Measurements from ENCODE around the gene INPP4A. TPM values are rescaled to one million over a fixed set of nuclear protein-coding genes. Genes with fewer than 3 reads are reported as not detected.

Gene INPP4A
- total and polyA plus RNA-seq, 10 of the 15 experiments (the other 5 are each of a cell fraction or from before 2014, with no cell fraction given), result 4.7 to 62.3 (median 36.9) TPM

DNA sequence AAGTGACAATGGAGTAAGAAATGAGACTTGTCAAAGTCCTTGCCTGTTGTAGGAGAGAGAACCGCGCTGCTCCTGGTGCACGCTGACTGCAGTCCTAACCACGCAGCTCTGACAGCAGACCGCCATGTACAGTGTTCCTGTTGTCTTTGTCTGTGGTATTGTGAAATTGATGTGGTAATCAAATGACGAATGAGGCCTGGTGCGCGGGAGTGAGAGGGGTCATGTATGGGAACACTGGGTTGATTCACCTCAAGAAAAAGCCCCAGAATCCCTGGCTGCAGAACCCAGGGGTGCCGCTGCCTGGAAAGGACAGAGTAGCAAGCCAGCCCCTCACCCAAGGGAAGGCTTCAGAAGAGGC is 64.0 kb downstream of the INPP4A start (continued):
- TF ChIP-seq, protein P1, sequence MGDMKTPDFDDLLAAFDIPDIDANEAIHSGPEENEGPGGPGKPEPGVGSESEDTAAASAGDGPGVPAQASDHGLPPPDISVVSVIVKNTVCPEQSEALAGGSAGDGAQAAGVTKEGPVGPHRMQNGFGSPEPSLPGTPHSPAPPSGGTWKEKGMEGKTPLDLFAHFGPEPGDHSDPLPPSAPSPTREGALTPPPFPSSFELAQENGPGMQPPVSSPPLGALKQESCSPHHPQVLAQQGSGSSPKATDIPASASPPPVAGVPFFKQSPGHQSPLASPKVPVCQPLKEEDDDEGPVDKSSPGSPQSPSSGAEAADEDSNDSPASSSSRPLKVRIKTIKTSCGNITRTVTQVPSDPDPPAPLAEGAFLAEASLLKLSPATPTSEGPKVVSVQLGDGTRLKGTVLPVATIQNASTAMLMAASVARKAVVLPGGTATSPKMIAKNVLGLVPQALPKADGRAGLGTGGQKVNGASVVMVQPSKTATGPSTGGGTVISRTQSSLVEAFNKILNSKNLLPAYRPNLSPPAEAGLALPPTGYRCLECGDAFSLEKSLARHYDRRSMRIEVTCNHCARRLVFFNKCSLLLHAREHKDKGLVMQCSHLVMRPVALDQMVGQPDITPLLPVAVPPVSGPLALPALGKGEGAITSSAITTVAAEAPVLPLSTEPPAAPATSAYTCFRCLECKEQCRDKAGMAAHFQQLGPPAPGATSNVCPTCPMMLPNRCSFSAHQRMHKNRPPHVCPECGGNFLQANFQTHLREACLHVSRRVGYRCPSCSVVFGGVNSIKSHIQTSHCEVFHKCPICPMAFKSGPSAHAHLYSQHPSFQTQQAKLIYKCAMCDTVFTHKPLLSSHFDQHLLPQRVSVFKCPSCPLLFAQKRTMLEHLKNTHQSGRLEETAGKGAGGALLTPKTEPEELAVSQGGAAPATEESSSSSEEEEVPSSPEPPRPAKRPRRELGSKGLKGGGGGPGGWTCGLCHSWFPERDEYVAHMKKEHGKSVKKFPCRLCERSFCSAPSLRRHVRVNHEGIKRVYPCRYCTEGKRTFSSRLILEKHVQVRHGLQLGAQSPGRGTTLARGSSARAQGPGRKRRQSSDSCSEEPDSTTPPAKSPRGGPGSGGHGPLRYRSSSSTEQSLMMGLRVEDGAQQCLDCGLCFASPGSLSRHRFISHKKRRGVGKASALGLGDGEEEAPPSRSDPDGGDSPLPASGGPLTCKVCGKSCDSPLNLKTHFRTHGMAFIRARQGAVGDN (IDR thresholded peaks at IDR 0.05), result peak; percentile 44; the same call in 1 of the 2 replicates
- TF ChIP-seq ZBED1 (IDR thresholded peaks at IDR 0.05; ENCODE audit: borderline replicate concordance) (no peak), BHLHE40 (IDR thresholded peaks at IDR 0.05; ENCODE audit: borderline replicate concordance in 1 of 2, low read depth in 2 of 2, low read length in 1 of 2) (no peak), SUZ12 (IDR thresholded peaks at IDR 0.05; ENCODE audit: unreplicated experiment) (no peak), ZNF207 (IDR thresholded peaks at IDR 0.05; ENCODE audit: borderline replicate concordance) (no peak), TCF3 (IDR thresholded peaks at IDR 0.05; ENCODE audit: borderline replicate concordance, insufficient read depth, low read depth, low read length) (no peak), NR2C2 (IDR thresholded peaks at IDR 0.05; ENCODE audit: borderline replicate concordance, control insufficient read depth, insufficient read length, low read depth) (no peak), HDAC6 (IDR thresholded peaks at IDR 0.05; ENCODE audit: unreplicated experiment) (no peak)
- TF ChIP-seq, protein P2, sequence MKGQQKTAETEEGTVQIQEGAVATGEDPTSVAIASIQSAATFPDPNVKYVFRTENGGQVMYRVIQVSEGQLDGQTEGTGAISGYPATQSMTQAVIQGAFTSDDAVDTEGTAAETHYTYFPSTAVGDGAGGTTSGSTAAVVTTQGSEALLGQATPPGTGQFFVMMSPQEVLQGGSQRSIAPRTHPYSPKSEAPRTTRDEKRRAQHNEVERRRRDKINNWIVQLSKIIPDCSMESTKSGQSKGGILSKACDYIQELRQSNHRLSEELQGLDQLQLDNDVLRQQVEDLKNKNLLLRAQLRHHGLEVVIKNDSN (IDR thresholded peaks at IDR 0.05; ENCODE audit: borderline replicate concordance, extremely low read length, insufficient read depth, low read depth, low read length), result no peak
- TF ChIP-seq, protein P3, sequence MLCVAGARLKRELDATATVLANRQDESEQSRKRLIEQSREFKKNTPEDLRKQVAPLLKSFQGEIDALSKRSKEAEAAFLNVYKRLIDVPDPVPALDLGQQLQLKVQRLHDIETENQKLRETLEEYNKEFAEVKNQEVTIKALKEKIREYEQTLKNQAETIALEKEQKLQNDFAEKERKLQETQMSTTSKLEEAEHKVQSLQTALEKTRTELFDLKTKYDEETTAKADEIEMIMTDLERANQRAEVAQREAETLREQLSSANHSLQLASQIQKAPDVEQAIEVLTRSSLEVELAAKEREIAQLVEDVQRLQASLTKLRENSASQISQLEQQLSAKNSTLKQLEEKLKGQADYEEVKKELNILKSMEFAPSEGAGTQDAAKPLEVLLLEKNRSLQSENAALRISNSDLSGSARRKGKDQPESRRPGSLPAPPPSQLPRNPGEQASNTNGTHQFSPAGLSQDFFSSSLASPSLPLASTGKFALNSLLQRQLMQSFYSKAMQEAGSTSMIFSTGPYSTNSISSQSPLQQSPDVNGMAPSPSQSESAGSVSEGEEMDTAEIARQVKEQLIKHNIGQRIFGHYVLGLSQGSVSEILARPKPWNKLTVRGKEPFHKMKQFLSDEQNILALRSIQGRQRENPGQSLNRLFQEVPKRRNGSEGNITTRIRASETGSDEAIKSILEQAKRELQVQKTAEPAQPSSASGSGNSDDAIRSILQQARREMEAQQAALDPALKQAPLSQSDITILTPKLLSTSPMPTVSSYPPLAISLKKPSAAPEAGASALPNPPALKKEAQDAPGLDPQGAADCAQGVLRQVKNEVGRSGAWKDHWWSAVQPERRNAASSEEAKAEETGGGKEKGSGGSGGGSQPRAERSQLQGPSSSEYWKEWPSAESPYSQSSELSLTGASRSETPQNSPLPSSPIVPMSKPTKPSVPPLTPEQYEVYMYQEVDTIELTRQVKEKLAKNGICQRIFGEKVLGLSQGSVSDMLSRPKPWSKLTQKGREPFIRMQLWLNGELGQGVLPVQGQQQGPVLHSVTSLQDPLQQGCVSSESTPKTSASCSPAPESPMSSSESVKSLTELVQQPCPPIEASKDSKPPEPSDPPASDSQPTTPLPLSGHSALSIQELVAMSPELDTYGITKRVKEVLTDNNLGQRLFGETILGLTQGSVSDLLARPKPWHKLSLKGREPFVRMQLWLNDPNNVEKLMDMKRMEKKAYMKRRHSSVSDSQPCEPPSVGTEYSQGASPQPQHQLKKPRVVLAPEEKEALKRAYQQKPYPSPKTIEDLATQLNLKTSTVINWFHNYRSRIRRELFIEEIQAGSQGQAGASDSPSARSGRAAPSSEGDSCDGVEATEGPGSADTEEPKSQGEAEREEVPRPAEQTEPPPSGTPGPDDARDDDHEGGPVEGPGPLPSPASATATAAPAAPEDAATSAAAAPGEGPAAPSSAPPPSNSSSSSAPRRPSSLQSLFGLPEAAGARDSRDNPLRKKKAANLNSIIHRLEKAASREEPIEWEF (IDR thresholded peaks at IDR 0.05; ENCODE audit: insufficient replicate concordance, low read depth, low read length), result no peak
- TF ChIP-seq, protein P4, sequence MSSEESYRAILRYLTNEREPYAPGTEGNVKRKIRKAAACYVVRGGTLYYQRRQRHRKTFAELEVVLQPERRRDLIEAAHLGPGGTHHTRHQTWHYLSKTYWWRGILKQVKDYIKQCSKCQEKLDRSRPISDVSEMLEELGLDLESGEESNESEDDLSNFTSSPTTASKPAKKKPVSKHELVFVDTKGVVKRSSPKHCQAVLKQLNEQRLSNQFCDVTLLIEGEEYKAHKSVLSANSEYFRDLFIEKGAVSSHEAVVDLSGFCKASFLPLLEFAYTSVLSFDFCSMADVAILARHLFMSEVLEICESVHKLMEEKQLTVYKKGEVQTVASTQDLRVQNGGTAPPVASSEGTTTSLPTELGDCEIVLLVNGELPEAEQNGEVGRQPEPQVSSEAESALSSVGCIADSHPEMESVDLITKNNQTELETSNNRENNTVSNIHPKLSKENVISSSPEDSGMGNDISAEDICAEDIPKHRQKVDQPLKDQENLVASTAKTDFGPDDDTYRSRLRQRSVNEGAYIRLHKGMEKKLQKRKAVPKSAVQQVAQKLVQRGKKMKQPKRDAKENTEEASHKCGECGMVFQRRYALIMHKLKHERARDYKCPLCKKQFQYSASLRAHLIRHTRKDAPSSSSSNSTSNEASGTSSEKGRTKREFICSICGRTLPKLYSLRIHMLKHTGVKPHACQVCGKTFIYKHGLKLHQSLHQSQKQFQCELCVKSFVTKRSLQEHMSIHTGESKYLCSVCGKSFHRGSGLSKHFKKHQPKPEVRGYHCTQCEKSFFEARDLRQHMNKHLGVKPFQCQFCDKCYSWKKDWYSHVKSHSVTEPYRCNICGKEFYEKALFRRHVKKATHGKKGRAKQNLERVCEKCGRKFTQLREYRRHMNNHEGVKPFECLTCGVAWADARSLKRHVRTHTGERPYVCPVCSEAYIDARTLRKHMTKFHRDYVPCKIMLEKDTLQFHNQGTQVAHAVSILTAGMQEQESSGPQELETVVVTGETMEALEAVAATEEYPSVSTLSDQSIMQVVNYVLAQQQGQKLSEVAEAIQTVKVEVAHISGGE (CRISPR knock-in tag; IDR thresholded peaks at IDR 0.05), result no peak
- TF ChIP-seq, protein P5, sequence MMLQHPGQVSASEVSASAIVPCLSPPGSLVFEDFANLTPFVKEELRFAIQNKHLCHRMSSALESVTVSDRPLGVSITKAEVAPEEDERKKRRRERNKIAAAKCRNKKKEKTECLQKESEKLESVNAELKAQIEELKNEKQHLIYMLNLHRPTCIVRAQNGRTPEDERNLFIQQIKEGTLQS (IDR thresholded peaks at IDR 0.05; ENCODE audit: borderline replicate concordance, extremely low read depth, low read depth, low read length), result no peak

Data from GM12878 (cell line).